Left lobe of liver (tissue), 2 donors: ENCODE measurements around the gene TUBA1B. TPM values are rescaled to one million over a fixed set of nuclear protein-coding genes. Genes with fewer than 3 reads are reported as not detected.

ENCODE experiments used
- ATAC-seq: fragments of 200-7000 bp; cut with Tn5 transposase; one replicate; pipeline ENCODE4 v1.9.1; 2020; ENCODE audit warnings: mild to moderate bottlenecking, moderate library complexity
- DNase-seq: peaks from one replicate; pipeline ENCODE4 v3.0.0-alpha.2; 2020; ENCODE audit warnings: low spot score
- total RNA-seq: library from RNA; stranded (reverse); gene quantifications from one replicate; pipeline ENCODE4 v1.2.1, GENCODE V29; 2021
- donor health status: DM: no; HTN: no; CAD: no; lungs with moderate emphysema.
- donor health status: DM: no; HTN: yes; CAD: no.

TUBA1B gene
- total RNA-seq, 1 donor from 2014 or later, result 144 TPM

DNA sequence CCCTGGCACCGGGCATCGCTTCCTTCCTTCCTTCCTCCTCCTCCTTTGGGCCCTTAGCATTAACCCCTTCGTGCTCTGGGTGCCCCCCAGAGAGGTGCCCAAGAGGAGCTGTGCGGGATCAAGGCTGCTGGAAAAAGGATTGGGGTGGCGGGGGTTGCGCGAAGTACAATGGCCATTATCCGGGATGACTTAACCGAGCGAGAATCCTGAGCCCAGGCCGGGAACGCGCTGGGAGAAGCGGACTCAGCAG, 39.4 kb downstream of the TUBA1B start:
- ATAC-seq (no peak), DNase-seq (no peak)

DNA sequence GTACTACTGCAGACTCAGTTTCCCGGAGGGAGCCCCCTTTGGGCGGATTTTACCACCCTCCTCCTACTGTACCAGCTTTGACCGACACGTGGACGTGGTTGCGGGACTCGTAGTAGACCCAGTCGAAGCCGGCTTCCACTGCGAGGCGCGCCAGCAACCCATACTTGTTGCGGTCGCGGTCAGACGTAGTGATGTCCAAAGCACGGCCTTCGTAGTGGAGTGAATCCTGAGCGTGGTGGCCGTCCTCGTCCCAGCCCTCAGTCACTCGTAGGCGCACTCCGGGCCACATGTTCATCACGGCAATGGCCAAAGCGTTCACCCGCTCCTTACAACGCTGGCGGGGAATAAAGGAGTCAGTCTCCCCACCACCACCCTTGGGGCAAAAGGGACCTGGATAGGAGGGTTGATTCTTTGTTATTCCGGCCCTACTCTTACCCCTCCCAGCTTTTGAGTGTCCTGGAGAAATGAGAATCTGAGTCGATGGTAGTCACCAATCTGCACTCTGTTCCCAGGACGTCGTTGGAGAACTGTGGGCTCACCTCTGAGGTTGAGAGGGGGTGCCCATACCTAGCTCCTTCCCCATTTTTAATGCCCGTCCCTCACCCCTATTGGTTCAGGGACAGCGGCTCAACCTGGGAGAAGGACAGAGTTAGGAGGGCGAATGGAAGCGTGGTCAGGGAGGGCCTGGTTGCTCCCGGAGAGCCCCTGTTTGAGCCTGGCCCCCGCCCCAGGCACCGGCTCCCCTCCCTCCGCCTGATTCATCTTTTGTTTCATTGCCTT, 39.9 kb downstream of the TUBA1B start:
- no peak for DNase-seq
- ATAC-seq, result no peak

DNA sequence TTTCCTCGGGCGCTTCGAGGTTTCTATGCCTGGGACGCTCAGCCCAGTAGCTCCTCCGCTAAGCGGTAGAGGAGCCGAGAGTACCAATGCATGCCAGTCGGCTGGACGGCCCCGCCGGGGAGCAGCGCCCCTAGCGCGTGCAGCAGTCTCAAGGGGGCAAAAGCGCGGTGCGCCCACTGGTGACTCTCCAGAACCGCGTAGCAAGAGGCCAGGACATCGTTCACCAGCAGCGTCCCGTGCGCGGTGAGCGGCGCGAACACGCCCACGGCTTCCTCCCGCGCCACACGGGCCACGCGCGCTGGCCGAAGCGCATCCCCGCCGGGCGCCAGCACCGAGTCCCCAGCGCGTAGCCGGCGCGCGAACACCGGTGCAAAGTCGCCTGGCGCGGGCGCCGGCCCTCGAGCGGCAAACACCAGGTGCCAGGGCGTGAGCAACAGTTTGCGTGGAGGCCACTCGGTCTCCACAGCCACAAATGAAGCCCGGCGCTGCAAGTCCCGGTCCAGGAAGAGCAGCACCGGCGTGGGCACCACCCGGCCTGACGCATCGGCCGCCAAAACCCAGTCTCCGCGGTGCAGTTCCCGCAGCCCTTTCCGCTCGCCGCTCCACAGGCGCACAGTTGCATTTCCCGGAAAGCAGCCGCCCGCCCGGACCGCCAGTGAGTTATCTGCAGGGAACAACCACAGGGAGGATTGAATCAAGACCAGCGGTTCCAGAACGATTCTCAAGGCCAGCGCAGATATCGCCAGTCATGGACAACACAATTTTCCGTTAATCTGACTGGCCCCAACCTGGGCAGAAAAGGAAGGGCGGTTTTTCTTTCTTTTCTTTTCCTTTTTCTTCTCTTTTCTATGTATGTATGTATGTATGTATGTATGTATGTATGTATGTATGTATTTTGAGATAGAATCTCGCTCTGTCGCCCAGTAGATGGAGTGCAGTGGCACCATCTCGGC, 41.1 kb downstream of the TUBA1B start:
- ATAC-seq, result peak; percentile 19
- no peak for DNase-seq

DNA sequence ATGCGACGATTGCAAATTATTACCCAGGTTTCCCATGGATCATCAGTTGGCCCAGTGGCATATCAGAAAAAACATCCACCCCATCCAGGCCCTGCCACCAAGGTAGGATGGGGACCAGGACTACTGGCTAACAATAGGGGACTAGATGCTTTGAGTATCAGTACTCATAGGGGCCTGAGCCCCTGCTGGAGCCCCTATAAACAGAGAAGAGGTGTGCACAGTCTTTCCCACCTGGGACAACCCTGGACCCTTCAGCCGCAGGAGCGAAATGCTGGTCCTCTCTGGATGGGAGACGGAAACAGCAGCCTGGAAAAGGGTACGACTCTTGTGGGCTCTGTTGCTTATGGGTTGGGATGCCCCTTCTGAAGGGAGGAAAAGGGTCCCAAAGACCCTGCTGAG, 42.3 kb downstream of the TUBA1B start:
- ATAC-seq (no peak), DNase-seq (no peak)

DNA sequence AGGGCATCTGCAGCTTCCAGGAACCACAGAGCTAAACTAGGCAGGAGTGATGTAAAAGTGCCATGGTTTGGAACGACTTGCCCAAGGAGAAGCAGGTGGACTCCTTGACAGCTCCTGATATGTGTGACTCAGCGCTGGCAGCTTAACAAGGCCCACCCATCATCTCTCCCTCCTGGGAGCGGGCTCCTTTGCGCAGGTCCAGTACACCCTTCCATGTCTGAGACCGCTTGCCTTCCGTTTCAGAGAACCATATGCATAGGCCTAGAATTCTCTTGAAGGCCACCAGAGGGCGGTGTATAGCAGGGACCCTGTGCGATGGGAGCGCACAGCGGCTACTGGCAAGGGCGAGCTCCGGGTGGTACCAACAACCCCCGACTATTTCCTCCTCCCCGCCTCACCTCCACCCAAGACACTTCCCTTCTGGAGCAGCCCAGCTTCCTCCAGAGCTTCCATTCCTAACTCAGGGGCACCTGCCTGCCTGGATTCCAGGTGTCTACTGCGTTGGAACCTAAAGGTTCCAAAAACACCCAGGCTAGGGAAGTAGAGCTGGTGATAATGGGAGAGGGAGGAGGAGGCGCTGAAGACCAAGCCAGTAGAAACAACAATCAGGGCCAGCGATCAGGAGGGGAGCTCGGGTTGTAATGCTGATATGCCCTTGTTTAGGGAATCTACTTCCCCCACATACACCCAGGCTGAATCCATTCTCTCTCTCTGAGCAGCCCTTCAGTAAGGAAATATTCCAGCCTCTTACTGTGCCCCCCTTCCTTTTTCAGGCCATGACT, 42.9 kb downstream of the TUBA1B start:
- peak; percentile 64 for DNase-seq
- peak; percentile 95 for ATAC-seq

DNA sequence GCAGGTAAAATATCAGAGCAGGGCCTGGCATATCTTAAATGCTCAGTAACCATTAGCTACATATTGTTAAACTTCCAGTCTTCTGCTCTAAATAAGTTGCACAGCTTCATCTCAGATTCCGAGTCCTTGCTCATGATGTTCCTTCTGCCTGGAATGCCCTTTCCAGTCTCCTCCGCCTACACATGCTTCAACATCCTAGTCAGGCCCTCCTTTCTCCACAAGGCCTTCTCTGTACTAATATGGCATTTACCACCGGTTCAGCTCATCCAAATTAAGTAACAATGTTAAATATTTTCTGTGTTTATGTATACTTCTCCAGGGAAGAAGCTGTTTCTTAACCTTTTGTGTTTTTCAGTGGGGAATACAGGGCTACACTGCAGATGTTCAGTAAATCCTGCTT, 45.1 kb downstream of the TUBA1B start:
- ATAC-seq, result no peak
- no peak for DNase-seq

DNA sequence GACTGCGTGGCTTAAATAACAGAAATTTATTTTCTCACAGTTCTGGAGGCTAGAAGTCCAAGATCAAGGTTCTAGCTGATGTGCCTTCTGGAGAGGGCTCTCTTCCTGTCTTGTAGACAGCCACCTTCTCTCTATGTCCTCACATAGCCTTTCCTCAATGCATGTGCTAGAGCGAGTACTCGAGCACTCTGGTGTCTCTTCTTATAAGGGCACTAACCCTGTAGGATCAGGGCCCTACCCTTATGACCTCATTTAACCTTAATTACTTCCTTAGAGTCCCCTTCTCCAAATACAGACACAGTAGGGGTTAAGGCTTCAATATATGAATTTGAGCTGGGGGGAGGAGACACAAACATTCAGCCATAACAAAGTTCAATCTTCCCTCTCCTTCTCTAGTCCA, 46.8 kb downstream of the TUBA1B start:
- DNase-seq (no peak), ATAC-seq (no peak)

DNA sequence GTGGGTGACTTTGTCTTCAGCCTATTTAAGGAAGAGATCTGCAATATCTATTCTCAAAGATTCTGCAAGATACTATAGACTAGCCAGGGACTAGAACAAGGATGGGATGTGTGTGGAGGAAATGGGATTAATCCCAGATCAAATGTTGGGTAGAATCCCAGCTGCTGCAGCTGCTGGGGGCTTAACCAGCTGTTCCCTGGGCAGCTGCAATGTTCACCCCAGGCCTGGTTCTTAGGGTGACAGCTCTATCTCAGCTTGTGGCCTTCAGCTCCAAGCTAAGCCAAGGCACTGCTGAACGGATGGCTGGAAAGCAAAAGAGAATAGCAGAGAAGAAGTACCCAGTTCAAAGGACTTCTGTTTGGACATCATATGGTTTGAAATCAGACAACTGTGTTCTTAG, 51.4 kb downstream of the TUBA1B start:
- ATAC-seq, result no peak
- no peak for DNase-seq

Other genes with a start within 250 kb of the TUBA1B start
- gene FKBP11, start 205.9 kb downstream of the TUBA1B start, total RNA-seq, result 45.0 TPM
- 47.4 TPM for gene ARF3, start 173.9 kb downstream of the TUBA1B start, total RNA-seq
- gene WNT10B, start 159.7 kb downstream of the TUBA1B start, total RNA-seq, result not detected
- gene WNT1, start 153.1 kb downstream of the TUBA1B start, total RNA-seq, result not detected
- gene DDN, start 132.0 kb downstream of the TUBA1B start, total RNA-seq, result not detected
- gene PRKAG1, start 112.6 kb downstream of the TUBA1B start, total RNA-seq, result 27.7 TPM
- 44.8 TPM for gene KMT2D, start 70.6 kb downstream of the TUBA1B start, total RNA-seq
- gene RHEBL1, start 61.4 kb downstream of the TUBA1B start, total RNA-seq, result 0.18 TPM
- gene DHH, start 36.6 kb downstream of the TUBA1B start, total RNA-seq, result not detected
- 17.7 TPM for gene LMBR1L, start 20.5 kb downstream of the TUBA1B start, total RNA-seq
- 4.8 TPM for gene TUBA1A, start 57.7 kb upstream of the TUBA1B start, total RNA-seq
- 54.9 TPM for gene TUBA1C, start 133.7 kb upstream of the TUBA1B start, total RNA-seq
- gene PRPH, start 163.8 kb upstream of the TUBA1B start, total RNA-seq, result not detected
- 0.48 TPM for gene TROAP, start 191.9 kb upstream of the TUBA1B start, total RNA-seq
- not detected for gene C1QL4, start 205.8 kb upstream of the TUBA1B start, total RNA-seq
- 42.3 TPM for gene DNAJC22, start 215.5 kb upstream of the TUBA1B start, total RNA-seq
- gene SPATS2, start 236.1 kb upstream of the TUBA1B start, total RNA-seq, result 5.9 TPM